Activated CD8-positive, alpha-beta memory T cell treated with anti-CD3 and anti-CD28 coated beads, Interleukin-2, amount 10 ng/mL, durations not matched to agents 7 days and 5 days (primary cell): ENCODE data around the gene ATP2B2. TPM values are rescaled to one million over a fixed set of nuclear protein-coding genes. Genes with fewer than 3 reads are reported as not detected.

Source experiments
- ATAC-seq: fragments of 150-1000 bp; cut with Tn5 transposase; one replicate; pipeline ENCODE4 v1.10.0; 2021; ENCODE audit warnings: moderate library complexity
- CTCF ChIA-PET: fragments of 350-600 bp; sonication (Branson Sonifier 250); formaldehyde crosslinking; loops from one replicate; lab custom pipeline; 2021; ENCODE audit warnings: antibody characterized with exemption; lab: Charles Lee
- DNase-seq: peaks from one replicate; pipeline ENCODE4 v3.0.0-alpha.2; 2020
- H3K27ac Mint-ChIP-seq: one replicate; pipeline ENCODE4 v1.8.0; 2021; ENCODE audit warnings: mild to moderate bottlenecking, mixed read lengths
- H3K27me3 Mint-ChIP-seq: one replicate; pipeline ENCODE4 v1.8.0; 2021; ENCODE audit warnings: mixed read lengths
- H3K36me3 Mint-ChIP-seq: one replicate; pipeline ENCODE4 v1.8.0; 2021; ENCODE audit warnings: mild to moderate bottlenecking, mixed read lengths
- H3K4me1 Mint-ChIP-seq: one replicate; pipeline ENCODE4 v1.8.0; 2021; ENCODE audit warnings: mixed read lengths
- H3K4me3 Mint-ChIP-seq: one replicate; pipeline ENCODE4 v1.8.0; 2021; ENCODE audit warnings: mild to moderate bottlenecking, moderate library complexity, mixed read lengths
- H3K9me3 Mint-ChIP-seq: one replicate; pipeline ENCODE4 v1.8.0; 2022; ENCODE audit warnings: low read depth, mixed read lengths
- total RNA-seq, 2 experiments: library from RNA; stranded (reverse); gene quantifications; one replicate each; pipeline ENCODE4 v1.2.3, GENCODE V29; 2021

The ATP2B2 gene
- total RNA-seq, 2 experiments from 2014 or later: not detected

DNA sequence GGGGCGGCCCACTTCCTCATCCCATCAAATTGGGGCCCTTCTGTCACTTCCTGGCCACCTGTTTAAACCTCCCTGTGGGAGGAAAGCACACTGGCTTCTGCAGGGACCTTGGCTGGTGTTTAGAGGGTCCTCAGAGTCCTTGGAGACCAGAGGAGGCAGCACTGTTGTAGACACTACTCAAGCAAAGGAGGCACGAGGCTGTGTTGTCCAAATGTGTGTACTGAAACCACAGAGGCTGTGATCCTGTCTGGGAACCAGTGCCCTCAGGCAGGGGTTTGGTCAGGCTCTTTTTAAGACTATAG lies 172.1 kb downstream of the ATP2B2 start:
- Mint-ChIP-seq H3K4me3 (no peak overlapping the region), H3K27me3 (peaks cover 22% of the 10 kb centered on the region), H3K9me3 (no peaks in the 10 kb centered on the region), H3K4me1 (peaks cover 28% of the 10 kb centered on the region), H3K27ac (no peak overlapping the region), H3K36me3 (no peaks in the 10 kb centered on the region)
- no peak for ATAC-seq
- no peak for DNase-seq
- CTCF ChIA-PET: interaction anchor here (2.1 to 2.3 kb wide), 2 partner anchors 11 to 12 kb away, joined by 8 to 11 read pairs; partner anchors contain the start of gene SEC13

DNA sequence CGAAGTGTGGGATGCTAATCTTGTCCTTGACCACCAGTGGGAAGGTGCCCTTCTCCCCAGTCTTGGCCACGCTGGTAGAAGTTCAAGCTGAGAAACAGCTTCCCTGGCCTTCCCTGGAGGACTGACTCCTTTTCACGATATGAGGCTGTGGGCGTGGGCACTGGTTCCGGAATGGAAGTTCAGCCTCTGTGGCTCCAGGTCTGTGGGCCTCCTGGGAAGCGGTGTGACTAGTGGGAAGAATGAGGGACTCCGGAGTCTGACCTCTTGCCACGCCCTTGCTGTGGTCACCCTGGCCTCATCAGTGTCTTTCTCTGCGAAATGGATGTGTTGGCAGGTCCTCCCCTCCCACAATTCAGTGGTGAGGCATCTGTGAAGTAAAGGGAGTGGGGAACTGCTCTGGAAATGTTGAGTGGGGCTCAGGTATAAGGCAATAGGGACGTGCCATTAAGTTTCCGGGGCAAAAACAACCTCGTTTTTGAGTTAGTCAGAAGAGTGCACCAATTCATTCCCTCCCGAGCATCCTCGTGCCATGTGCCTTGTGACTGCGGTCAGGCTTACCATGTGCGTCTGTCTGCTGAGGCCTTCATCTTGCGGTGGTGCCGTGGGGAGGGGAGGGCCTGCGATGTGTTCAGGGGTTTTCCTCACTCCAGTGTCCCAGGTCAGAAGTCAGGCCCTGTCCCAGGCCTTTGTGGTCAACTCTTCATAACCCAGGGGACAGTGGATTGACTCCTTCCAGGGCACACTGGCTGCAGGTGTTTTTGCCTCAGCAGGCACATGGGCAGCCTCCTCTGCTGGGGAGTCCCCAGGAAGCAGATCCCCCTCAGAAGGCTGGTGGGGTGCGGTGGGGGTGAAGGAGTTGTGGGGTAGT lies 172.7 kb downstream of the ATP2B2 start:
- Mint-ChIP-seq H3K27me3 (peaks cover 26% of the 10 kb centered on the region), H3K36me3 (no peaks in the 10 kb centered on the region), H3K9me3 (no peaks in the 10 kb centered on the region), H3K4me1 (peaks cover 28% of the 10 kb centered on the region), H3K27ac (no peak overlapping the region), H3K4me3 (no peak overlapping the region)
- no peak for DNase-seq
- no peak for ATAC-seq
- CTCF ChIA-PET: no interaction called here

- Mint-ChIP-seq H3K36me3 (no peaks in the 10 kb centered on the region), H3K9me3 (no peaks in the 10 kb centered on the region), H3K27ac (no peak overlapping the region), H3K27me3 (peaks cover 38% of the 10 kb centered on the region), H3K4me3 (no peak overlapping the region), H3K4me1 (peaks cover 28% of the 10 kb centered on the region)
- no peak for ATAC-seq
- no peak for DNase-seq
- CTCF ChIA-PET: interaction anchor here (1.1 kb wide), 1 partner anchor 13 kb away, joined by 4 read pairs; no protein-coding TSS in a partner anchor
Observed at GRCh38 chr3:10331320-10331719, 174.1 kb downstream of the ATP2B2 start.

GRCh38 chr3:10330319-10330718 lies 175.1 kb downstream of the ATP2B2 start:
- H3K9me3 Mint-ChIP-seq: no peaks in the 10 kb centered on the region
- H3K4me1 Mint-ChIP-seq: peaks cover 24% of the 10 kb centered on the region
- DNase-seq: no peak
- H3K27me3 Mint-ChIP-seq: peaks cover 41% of the 10 kb centered on the region
- H3K4me3 Mint-ChIP-seq: no peak overlapping the region
- H3K36me3 Mint-ChIP-seq: no peaks in the 10 kb centered on the region
- CTCF ChIA-PET: interaction anchor here (1.1 kb wide), 1 partner anchor 14 kb away, joined by 4 read pairs; no protein-coding TSS in a partner anchor
- no peak overlapping the region for H3K27ac Mint-ChIP-seq
- ATAC-seq: no peak

DNA sequence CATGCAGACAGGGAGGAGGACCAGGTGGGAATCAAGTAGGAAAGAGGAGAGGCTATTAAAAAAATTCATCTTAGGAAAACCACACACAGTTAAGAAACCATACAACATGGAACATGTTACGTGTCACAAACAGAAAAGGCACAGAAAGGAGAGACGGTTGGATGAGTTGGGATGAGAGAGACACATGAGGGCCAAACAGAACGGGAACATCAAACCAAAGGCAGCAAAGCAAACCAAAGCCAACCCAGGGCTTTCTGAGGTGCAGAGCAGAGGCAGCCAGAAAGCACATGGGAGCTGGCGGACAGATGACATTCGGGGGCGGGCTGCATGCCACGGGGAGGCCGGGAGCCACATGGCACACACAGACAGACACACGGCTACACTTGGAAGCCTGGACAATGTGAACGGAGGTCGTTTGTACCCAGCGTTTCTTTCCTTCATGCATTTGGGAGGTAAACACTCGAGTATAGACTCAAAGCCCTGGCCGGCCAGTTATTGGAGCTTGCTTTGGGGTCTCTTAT lies 175.8 kb downstream of the ATP2B2 start:
- ATAC-seq (no peak), DNase-seq (no peak)
- H3K4me1 Mint-ChIP-seq: peaks cover 19% of the 10 kb centered on the region
- no peak overlapping the region for H3K4me3 Mint-ChIP-seq
- CTCF ChIA-PET: interaction anchor here (0.9 kb wide), 1 partner anchor 39 kb away, joined by 3 read pairs; no protein-coding TSS in a partner anchor
- H3K36me3 Mint-ChIP-seq: no peaks in the 10 kb centered on the region
- H3K27ac Mint-ChIP-seq: no peak overlapping the region
- peaks cover 43% of the 10 kb centered on the region for H3K27me3 Mint-ChIP-seq
- H3K9me3 Mint-ChIP-seq: no peaks in the 10 kb centered on the region

- H3K36me3 Mint-ChIP-seq: no peaks in the 10 kb centered on the region
- DNase-seq: no peak
- no peak overlapping the region for H3K4me3 Mint-ChIP-seq
- no peak overlapping the region for H3K27ac Mint-ChIP-seq
- ATAC-seq: no peak
- H3K27me3 Mint-ChIP-seq: peaks cover 46% of the 10 kb centered on the region
- H3K9me3 Mint-ChIP-seq: no peaks in the 10 kb centered on the region
- CTCF ChIA-PET: no interaction called here
- peaks cover 16% of the 10 kb centered on the region for H3K4me1 Mint-ChIP-seq
Observed at GRCh38 chr3:10328460-10329071, 176.8 kb downstream of the ATP2B2 start.

DNA sequence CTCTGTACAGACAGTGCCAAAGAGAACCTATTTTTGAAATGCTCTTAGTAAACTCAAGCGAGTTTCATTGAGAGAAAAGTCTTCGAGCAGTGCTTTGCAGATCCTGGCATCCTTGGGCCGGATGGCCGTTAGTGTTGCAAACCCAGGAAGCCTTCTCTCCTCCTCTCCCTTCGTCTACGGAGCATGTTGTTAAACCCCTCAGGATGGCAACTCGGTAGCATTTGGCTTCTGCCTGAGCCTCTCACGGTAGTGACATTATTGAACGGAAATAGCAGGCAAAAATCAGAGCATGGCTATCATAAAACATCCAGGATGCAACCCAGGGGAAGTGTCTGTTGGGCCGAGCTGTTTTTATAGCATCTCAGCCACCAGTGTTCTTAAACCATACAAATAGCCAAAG lies 177.8 kb downstream of the ATP2B2 start:
- DNase-seq (no peak), ATAC-seq (no peak)
- Mint-ChIP-seq H3K4me1 (peaks cover 7% of the 10 kb centered on the region), H3K4me3 (no peak overlapping the region), H3K27me3 (peaks cover 46% of the 10 kb centered on the region), H3K9me3 (no peaks in the 10 kb centered on the region), H3K36me3 (no peaks in the 10 kb centered on the region), H3K27ac (no peak overlapping the region)
- CTCF ChIA-PET: no interaction called here

GRCh38 chr3:10322352-10322710 lies 183.1 kb downstream of the ATP2B2 start:
- Mint-ChIP-seq H3K4me1 (peaks cover 24% of the 10 kb centered on the region), H3K27me3 (peaks cover 17% of the 10 kb centered on the region), H3K9me3 (no peaks in the 10 kb centered on the region), H3K27ac (no peak overlapping the region), H3K36me3 (no peaks in the 10 kb centered on the region), H3K4me3 (no peak overlapping the region)
- CTCF ChIA-PET: interaction anchor here (0.7 to 3.2 kb wide), 14 partner anchors 12 to 389 kb away, joined by 3 to 30 read pairs (median 3); partner anchors contain the start of genes CRELD1, EMC3, FANCD2 and IRAK2
- ATAC-seq (no peak), DNase-seq (no peak)

GRCh38 chr3:10321630-10322351 lies 183.6 kb downstream of the ATP2B2 start:
- CTCF ChIA-PET: interaction anchor here (0.7 to 3.2 kb wide), 20 partner anchors 12 to 818 kb away, joined by 3 to 30 read pairs (median 4); partner anchors contain the start of genes ARPC4, BRPF1, CRELD1 and EMC3
- Mint-ChIP-seq H3K27me3 (peaks cover 12% of the 10 kb centered on the region), H3K27ac (peak overlapping the region; percentile 55), H3K9me3 (no peaks in the 10 kb centered on the region), H3K4me1 (peaks cover 24% of the 10 kb centered on the region), H3K4me3 (peak overlapping the region; percentile 90), H3K36me3 (peaks cover 2% of the 10 kb centered on the region)
- no peak for DNase-seq
- ATAC-seq: no peak

GRCh38 chr3:10320320-10320677 lies 185.1 kb downstream of the ATP2B2 start:
- CTCF ChIA-PET: interaction anchor here (0.8 to 3.2 kb wide), 15 partner anchors 10 to 816 kb away, joined by 3 to 30 read pairs (median 5); partner anchors contain the start of genes BRPF1, CRELD1 and TATDN2
- peaks cover 2% of the 10 kb centered on the region for H3K36me3 Mint-ChIP-seq
- no peak for DNase-seq

DNA sequence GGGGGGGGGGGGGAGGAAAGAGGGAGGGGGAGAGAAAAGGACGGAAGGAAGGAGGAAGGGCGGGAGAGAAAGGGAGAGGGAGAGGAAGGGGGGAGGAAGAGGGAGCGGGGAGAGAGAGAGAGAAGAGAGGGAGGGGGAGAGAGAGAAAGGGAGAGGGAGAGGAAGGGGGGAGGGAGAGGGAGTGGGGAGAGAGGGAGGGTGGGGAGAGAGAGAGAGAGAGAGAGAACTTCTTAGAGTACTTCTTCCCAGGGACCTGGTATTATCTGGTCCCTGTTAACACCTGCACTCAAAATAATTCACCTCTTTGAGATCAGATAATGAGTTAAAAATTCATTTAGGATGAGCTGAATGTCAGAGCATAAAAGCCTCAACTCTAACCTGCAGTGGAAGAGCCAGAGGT lies 185.6 kb downstream of the ATP2B2 start:
- H3K27me3 Mint-ChIP-seq: peaks cover 5% of the 10 kb centered on the region
- H3K36me3 Mint-ChIP-seq: peaks cover 2% of the 10 kb centered on the region
- ATAC-seq (no peak), DNase-seq (no peak)
- H3K4me1 Mint-ChIP-seq: peaks cover 24% of the 10 kb centered on the region
- peak overlapping the region; percentile 90 for H3K4me3 Mint-ChIP-seq
- peak overlapping the region; percentile 85 for H3K27ac Mint-ChIP-seq
- CTCF ChIA-PET: interaction anchor here (1.9 to 3.0 kb wide), 2 partner anchors 25 to 816 kb away, joined by 5 to 11 read pairs; no protein-coding TSS in a partner anchor
- no peaks in the 10 kb centered on the region for H3K9me3 Mint-ChIP-seq

More at GRCh38 chr3:10320320-10320677, 185.1 kb downstream of the ATP2B2 start:
- Mint-ChIP-seq H3K9me3 (no peaks in the 10 kb centered on the region), H3K27ac (peak overlapping the region; percentile 85), H3K27me3 (peaks cover 5% of the 10 kb centered on the region), H3K4me1 (peaks cover 24% of the 10 kb centered on the region), H3K4me3 (peak overlapping the region; percentile 90)
- peak; percentile 1 for ATAC-seq

GRCh38 chr3:10319251-10319650 lies 186.1 kb downstream of the ATP2B2 start:
- peak overlapping the region; percentile 50 for H3K4me3 Mint-ChIP-seq
- CTCF ChIA-PET: no interaction called here
- no peaks in the 10 kb centered on the region for H3K27me3 Mint-ChIP-seq
- no peak for DNase-seq
- H3K4me1 Mint-ChIP-seq: peaks cover 24% of the 10 kb centered on the region
- H3K9me3 Mint-ChIP-seq: no peaks in the 10 kb centered on the region
- H3K27ac Mint-ChIP-seq: peak overlapping the region; percentile 42
- H3K36me3 Mint-ChIP-seq: peaks cover 6% of the 10 kb centered on the region
- no peak for ATAC-seq

GRCh38 chr3:10317961-10318350 lies 187.4 kb downstream of the ATP2B2 start:
- ATAC-seq: no peak
- Mint-ChIP-seq H3K4me3 (no peak overlapping the region), H3K9me3 (no peaks in the 10 kb centered on the region), H3K4me1 (peaks cover 26% of the 10 kb centered on the region), H3K27ac (no peak overlapping the region), H3K36me3 (peaks cover 8% of the 10 kb centered on the region), H3K27me3 (no peaks in the 10 kb centered on the region)
- CTCF ChIA-PET: no interaction called here
- DNase-seq: no peak
